Endometrial microvascular endothelial cells (primary cell): Measurements from ENCODE around the gene STMP1. TPM values are rescaled to one million over a fixed set of nuclear protein-coding genes. Genes with fewer than 3 reads are reported as not detected.

Experiments used
- in situ Hi-C: cut with HindIII; loops from 2 replicates; pipeline ENCODE4 v1.10.0; 2017; ENCODE audit warnings: low sequenced_read_pairs, low pct_unique_long_range_greater_than_20kb; ENCODE audit errors: inconsistent ontology term
- total RNA-seq: library from RNA; depleted of rRNA; stranded (reverse); fragments of >200 nt; gene quantifications from one replicate; pipeline ENCODE4 v1.2.3, GENCODE V29; 2015; ENCODE audit errors: inconsistent ontology term

The STMP1 gene
- total RNA-seq, 1 donor from 2014 or later = 15.7 TPM

DNA sequence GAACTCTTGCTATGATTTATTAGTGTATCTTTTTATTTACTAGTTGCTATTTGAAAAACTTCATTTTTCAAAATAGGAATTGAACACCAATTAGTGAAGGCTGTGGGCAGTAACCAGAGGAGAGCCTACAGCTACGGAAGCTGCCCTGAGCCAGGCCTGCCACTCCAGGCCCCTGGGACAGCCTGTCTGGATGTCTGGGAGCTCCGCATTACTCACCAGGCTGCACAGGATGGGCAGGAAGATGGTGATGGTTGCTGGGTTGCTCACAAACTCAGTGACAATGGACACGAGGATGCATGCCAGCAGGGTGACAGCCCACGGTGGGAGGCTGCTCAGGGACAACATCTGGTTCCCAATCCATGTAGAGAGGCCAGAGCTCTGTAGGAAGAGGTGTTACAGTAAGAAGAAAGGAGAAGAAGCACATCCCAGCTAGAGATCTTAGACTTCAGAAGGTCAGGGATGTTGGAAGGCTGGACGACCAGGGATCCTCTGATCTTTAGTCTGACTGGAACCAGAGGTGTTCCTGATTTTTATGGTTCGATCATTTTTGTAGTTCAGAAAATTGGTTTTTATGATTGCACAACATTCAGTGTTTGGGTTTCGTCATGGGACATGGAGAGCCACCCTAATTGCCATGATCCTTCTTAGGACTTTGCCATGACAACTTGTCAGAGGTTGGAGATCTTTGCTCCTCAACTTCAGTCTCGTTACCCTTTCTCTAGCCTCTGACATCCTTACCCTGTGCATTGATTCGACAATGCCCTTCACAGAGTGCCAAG lies 23.2 kb downstream of the STMP1 start:
- in situ Hi-C loops = no loop called here

DNA sequence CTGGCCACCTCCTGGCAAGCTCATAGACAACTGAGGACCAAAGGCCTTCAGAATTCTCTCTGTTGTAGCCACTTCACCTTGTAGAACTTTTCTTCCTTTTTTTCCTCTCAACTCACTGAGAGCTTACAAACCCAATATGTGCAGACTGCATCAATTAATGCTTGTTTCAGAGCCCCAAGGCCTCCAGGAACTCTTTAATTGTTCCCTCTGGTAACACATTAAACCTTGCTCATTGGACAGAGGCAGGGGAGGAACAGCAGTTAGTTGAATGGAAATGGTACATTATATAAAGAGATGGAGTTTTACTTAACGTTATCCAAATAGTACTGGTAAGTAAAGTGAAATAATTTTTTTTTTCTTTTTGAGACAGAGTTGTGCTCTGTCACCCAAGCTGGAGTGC lies 25.2 kb downstream of the STMP1 start:
- in situ Hi-C loops = no loop called here

DNA sequence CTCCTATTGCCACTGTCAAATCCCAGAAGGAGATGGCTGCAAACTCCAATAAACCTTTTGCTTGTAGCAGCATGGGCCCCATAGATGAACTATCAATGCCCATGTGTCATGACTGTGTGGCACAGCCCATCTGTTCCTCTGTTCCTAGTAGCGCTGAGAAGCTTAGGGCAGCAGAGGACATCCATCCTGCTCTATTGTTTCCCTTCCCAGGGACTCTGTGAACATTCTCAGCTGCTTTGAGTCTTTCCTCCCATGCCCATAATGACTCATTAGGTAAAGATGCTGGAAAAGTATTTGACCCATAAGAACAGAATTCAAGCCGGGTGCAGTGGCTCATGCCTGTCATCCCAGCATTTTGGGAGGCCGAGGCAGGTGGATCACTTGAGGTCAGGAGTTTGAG lies 28.3 kb downstream of the STMP1 start:
- in situ Hi-C loops = loop anchor here (10.0 kb wide), 2 partner anchors 234 to 274 kb away; no protein-coding TSS in a partner anchor

DNA sequence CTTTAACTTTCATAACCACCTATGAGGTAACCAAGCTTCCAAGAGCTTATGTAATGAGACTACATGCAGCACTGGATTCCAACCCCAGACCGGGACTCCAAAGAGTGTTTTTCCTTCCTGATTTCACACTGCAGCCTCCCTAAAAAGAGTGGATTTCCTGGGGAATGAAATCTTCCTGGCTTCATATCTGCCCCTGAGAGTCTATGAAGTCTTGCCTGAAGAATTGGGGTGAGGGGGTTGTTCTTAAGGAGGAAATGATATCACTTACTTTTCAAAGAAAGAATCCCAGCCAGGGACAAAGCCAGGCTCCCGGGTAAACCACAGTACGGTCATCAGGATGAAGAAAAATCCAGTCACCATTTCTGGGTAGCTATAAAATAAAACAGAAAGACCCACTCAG lies 29.7 kb downstream of the STMP1 start:
- in situ Hi-C loops = loop anchor here (10.0 kb wide), 2 partner anchors 233 to 273 kb away; no protein-coding TSS in a partner anchor

DNA sequence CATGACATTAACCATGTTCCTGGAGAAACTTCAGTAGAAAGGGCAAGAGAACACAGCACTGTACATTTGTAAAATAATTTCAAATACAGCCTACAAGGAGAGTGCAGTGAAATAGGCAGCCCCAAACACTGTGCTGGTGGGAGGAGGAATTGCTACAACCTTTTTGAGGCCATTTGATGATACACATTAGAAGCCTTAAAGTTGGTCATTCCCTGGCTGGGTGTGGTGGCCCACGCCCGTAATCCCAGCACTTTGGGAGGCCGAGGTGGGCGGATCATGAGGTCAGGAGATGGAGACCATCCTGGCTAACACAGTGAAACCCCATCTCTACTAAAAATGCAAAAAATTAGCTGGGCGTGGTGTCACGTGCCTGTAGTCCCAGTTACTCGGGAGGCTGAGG lies 30.3 kb downstream of the STMP1 start:
- in situ Hi-C loops = loop anchor here (10.0 kb wide), 2 partner anchors 232 to 272 kb away; no protein-coding TSS in a partner anchor

DNA sequence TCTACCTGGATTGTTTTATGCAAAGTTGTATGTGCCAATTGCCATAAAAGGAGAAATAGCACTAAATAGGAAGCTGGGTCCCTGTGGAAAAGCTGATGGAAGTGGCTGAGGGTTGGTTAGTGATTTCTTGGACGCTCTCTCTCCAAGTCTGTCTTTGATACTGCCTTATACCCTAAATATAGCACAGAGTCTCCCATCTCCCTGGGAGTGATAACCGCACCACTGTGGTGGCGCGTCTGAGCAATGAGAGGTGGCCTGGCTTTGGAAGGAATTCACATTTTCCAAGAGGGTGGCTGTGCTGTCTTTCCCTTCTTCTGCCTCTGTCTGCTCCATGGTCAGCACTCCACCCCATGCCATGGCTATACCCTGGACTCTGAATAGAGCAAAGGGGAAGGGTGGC lies 31.2 kb downstream of the STMP1 start:
- in situ Hi-C loops = loop anchor here (10.0 kb wide), 2 partner anchors 231 to 271 kb away; no protein-coding TSS in a partner anchor

DNA sequence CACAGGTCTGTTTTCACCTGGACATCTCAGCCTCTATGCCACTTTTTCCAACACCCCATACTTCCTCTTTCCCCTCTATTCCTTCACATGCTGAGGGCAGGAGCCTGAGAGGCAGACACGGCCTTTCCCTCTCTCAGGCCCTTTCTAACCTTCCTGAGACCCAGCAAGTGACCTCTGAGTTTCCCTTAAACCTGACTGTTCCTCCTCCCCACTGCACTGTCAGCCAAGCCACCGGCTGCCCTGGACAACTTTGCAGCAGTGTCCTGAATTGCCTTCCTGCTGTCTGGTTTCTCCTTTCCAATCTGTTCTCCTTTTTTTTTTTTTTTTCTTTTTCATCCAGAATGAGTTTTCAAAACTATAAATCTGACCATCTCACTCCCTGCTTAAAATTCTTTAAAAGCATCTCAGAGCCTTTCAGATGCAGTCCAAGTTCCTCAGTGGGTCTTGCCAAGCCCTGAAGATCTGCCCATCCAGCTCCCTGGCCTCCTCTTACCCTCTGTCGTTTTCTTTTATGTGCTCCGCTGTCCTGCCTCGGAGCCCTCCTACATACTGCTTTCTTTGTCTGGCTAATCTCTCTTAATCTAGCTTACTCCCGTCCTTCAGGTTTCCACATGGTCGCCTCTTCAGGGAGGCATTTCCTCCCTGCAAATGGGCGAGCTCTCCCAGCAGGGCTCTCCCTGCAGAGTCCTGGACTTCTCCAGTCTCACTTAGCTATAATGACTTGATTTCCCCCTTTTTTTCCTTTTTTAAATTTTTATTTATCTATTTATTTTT lies 35.1 kb downstream of the STMP1 start:
- in situ Hi-C loops = loop anchor here (10.0 kb wide), 2 partner anchors 227 to 267 kb away; no protein-coding TSS in a partner anchor

DNA sequence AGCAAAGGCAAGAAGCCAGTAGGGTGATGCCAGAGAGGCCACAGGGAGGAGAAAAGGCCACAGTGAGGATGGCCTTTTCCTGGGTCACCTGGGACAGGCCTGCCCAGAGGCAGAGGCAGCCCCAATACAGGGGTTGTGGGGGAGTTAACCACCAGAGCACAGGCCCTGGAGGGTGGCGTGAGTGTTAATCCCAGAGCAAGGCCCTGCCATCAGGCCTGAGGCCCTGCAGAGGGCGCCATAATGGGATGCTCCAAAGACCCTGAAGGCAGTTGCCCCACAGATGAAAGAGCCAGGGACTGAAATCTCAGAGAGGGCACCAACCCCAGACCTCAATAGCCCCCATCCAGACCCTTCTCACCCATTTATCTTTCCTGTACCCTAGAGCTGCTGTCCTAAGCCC lies 41.8 kb downstream of the STMP1 start:
- in situ Hi-C loops = no loop called here

DNA sequence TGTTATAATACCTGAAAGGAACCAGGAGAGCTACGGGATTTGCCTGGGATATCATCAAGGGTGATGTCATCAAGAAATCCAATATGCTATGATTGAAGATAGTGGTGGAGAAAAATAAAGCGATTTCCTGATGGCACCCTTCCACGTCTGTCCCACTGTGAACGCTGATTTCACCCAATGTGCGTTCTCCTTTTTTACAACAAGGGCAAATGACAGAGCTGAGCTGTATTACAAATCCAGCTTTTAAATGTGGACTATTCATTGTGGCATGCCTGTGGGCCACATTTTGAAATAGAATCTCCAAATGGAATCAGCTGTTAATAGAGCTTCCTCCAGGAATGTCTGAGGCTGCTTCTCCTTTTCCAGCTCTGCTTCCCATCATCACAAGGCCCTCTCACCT lies 42.4 kb downstream of the STMP1 start:
- in situ Hi-C loops = no loop called here

DNA sequence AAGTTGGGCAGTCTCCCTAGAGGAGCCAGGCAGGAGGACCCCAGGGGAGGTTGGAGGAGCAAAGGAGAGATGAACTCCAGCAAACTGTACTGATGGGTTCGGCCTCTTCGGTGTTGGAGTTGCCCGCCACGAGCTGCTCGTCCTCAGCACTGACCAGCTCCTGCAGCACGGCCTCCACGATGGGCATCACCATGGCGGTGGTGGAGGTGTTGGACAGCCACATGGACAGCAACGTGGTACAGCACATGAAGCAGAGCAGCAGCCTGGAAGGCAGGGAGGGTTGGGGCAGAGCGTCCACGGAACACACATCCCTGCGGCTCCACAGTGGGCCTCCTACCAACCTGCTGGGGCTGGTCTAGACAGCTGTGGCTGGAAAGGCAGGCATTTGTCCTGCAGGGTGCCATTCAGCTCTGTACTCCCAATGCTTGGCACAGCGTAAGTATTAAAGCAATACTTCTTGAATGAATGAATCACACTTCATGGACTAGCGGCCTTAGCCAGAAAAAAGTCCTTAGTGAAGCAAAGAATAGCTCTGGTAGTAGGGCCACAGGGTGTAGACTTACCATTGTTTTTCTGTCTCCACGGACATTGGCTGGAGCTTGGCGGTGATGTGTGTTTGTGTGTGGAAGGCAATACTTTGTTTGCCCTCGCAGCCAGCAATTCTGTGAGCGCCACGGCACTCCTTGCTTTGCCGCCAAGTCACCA lies 43.9 kb downstream of the STMP1 start:
- in situ Hi-C loops = no loop called here

DNA sequence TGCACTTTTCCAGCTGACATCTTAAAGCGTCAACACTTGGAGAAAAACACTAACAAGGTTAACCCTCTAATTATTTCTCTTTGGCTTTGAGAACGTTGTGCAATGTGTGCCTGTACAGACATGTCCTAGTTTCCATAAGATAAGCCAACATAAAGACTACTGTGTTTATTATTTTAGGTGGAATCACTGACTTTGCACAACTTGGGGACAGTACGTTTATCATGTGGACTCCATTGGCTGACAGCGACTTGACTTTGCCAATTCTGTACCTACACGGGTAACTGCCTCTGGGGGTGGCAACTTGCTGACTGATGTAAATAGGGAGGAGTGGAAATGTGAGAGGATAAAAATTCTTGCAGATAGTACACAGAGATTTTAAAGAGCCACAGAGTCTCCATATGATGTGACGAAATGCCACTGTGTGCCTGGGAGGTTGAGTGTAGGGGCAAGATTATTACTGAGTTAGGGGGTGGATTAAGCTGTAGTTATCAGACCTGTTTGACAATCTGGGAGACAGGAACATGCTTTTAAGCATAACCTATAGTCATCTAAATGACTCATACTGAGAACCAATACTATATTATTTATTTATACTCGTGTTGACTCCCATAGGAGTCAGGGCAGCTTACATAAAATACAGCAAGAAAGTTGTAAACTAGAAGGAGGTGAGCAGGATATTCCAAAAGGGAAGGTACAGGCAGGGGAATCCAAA lies 44.7 kb downstream of the STMP1 start:
- in situ Hi-C loops = no loop called here

DNA sequence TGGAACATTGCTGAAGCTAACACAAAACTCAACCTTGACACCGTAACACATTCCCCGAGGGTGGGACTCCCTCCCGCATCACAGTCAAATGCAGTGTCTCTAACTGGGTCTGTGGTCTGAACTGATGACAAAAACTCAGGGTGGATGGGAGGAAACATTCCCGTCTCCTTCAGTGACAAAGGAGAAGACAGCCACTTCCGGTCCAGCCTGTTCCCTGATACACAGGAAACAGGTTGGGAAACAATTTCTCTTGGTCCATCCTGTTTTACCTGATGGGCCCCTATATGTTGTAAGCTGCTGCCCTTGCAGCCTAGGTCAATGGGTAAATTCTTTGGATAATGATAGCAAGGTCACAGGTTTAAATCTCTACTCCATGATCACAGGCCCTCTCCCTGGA lies 45.3 kb downstream of the STMP1 start:
- in situ Hi-C loops = no loop called here

DNA sequence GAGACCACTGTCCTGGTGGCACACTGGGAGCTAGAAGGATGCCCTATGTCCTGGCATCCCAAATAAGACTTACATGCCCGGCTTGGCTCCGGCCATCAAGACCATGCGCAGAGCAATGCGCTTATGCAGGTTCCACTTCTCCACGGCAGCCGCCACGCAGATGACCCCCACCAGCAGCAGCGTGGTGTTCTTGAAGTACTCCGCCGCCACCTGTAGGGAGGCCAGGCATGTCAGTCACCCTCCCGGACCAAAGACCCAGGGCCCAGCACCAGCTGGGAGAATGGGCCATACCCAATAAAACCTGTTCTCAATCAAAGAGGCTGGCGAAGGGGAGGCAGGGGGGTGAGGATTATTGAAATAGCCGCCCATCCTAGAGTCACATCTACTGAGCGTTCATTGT lies 45.7 kb downstream of the STMP1 start:
- in situ Hi-C loops = no loop called here

DNA sequence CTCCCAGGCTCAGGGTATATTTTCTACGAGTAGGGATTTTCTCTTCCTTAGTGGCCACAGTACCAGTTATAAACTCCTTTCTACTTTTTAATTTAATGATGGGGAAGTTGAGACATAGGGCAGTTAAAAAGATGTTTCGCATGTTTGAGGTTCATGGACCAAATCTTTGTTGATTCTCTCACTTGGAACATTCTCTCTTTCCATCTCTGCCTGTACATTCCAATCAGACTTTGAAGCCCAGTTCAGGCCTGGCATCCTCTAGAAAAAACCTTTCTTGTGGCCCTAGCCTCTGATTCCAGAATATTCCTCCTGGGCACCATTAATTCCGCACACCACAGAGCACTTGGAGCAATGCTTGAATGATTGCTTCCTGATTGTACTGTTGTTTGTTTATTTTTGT lies 47.2 kb downstream of the STMP1 start:
- in situ Hi-C loops = no loop called here

DNA sequence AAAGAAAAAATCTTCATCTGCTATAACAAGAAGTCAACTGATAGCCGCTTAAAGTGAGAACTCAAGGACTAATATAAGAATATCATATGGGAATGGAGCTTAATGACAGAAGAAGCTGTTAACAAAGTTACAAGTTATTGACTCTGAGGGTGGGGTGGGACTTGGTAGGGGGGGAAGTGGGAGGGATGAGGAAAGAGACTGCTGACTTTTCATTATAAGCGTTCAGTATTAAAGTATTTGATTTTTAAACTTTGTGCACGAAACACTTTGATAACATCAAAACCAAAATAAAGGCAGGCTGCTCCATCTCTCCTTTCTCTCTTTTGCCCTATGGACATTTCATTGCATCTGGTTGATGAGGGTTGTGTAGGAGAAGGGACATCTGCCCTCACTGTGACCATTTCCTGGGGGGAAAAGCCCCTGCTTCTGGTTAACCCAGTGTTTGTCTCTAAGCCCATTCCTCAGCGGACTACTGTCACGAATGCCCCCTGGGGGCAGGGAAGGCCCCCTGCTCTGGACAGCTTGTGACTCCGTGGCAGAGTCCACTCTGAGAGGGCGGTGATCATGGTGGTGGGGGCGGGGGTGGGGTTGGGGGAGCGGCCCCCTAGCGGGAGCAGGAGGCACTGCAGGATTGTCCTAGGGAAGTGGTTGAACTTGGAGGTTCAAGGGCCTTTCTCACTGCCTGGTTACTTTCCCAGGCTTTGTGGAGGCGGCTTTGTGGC lies 48.3 kb downstream of the STMP1 start:
- in situ Hi-C loops = no loop called here

DNA sequence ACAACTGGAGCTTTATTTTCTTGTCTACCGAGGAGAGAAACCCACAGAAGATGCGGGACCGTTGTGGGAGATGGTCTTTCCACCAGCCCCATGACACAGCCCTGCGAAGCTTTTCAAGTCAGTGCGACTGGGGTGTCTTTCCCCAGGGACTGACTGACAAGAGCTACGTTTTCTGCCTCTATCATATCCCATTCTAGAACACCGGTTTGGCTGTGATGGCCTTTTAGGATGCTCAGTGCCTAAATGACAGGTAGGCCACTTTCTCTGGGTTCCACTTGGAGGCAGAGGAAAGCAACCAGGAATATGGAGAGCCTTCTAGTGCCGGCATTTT lies 48.8 kb downstream of the STMP1 start:
- in situ Hi-C loops = no loop called here

DNA sequence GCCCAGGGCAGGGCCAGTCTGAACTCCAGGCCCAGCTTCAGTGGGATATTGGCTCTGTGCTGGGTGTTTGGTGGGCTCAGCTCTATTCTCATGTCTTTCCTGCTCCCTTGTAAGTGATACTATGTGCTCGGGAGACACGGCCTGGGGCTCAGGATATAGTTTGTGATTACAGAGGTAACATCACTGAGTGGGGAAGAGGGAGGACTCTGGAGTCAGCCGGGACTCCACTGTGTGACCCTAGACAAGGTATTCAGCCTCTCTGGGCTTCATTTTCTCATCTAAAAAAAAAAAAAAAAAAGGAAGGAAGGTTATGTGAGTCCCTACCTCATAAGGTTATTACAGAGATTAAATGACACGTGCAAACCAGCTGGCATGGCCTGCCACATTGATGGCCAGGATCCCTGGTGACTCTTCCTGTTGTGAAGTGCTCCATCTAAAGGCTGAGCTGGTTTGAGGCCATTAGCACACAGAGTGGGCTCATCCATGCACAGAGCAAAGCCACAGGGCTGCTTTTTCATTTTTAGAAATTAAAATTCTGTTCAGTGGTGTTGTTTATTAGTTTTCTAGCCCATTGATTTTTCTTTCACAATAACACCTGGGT lies 50.0 kb downstream of the STMP1 start:
- in situ Hi-C loops = no loop called here

DNA sequence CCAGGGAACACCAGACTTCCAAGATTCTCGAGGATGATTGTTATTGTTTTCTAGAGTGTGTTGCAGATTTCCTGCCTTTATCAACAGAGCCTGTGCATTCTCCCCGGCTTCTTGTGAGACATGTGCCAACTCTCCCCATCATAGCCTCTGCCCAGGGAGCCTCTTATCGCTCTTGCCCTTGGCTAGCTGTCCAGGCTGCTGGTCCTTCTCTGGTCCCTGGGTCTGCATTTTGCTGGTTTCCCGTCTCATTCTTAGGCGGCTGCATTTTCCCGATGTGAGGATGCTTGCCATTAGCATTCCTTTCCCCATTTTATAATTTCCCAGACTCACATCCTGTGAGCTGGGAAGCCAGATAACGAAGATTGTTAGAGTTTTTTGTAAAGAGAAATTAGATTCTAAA lies 50.5 kb downstream of the STMP1 start:
- in situ Hi-C loops = no loop called here
